NB4 (cell line): ENCODE data around the gene BIRC3.

Experiments
- MAX ChIP-seq: IDR thresholded peaks from 2 replicates; pipeline ENCODE4 v1.6.1; 2011; ENCODE audit warnings: low read depth, low read length
- MYC ChIP-seq: IDR thresholded peaks from 2 replicates; pipeline ENCODE4 v1.6.1; 2011; ENCODE audit warnings: low read depth, low read length
- POLR2A ChIP-seq: IDR thresholded peaks from 2 replicates; pipeline ENCODE4 v1.6.1; 2011; ENCODE audit warnings: mild to moderate bottlenecking; ENCODE audit not compliant: insufficient read length; ENCODE audit errors: extremely low read depth
- TF ChIP-seq, protein P1 (sequence below): IDR thresholded peaks from one replicate; pipeline ENCODE4 v1.5.1; 2012; ENCODE audit warnings: low read depth, low read length

- TF ChIP-seq POLR2A (no peak), MYC (no peak), MAX (no peak)
- TF ChIP-seq, protein P1, sequence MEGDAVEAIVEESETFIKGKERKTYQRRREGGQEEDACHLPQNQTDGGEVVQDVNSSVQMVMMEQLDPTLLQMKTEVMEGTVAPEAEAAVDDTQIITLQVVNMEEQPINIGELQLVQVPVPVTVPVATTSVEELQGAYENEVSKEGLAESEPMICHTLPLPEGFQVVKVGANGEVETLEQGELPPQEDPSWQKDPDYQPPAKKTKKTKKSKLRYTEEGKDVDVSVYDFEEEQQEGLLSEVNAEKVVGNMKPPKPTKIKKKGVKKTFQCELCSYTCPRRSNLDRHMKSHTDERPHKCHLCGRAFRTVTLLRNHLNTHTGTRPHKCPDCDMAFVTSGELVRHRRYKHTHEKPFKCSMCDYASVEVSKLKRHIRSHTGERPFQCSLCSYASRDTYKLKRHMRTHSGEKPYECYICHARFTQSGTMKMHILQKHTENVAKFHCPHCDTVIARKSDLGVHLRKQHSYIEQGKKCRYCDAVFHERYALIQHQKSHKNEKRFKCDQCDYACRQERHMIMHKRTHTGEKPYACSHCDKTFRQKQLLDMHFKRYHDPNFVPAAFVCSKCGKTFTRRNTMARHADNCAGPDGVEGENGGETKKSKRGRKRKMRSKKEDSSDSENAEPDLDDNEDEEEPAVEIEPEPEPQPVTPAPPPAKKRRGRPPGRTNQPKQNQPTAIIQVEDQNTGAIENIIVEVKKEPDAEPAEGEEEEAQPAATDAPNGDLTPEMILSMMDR = no peak
These were observed 12.9 kb downstream of the BIRC3 start for GRCh38 chr11:102330231-102330630.
